ENCODE measurements around the gene PPT2. TPM values are rescaled to one million over a fixed set of nuclear protein-coding genes. Genes with fewer than 3 reads are reported as not detected.
"Not testable (repeated sequence)": the region's sequence is repeated elsewhere in the genome, so short reads cannot be mapped to it uniquely, and the experiment has no call there.

Gene PPT2
- total RNA-seq, 1 donor from 2014 or later = 55.1 TPM

DNA sequence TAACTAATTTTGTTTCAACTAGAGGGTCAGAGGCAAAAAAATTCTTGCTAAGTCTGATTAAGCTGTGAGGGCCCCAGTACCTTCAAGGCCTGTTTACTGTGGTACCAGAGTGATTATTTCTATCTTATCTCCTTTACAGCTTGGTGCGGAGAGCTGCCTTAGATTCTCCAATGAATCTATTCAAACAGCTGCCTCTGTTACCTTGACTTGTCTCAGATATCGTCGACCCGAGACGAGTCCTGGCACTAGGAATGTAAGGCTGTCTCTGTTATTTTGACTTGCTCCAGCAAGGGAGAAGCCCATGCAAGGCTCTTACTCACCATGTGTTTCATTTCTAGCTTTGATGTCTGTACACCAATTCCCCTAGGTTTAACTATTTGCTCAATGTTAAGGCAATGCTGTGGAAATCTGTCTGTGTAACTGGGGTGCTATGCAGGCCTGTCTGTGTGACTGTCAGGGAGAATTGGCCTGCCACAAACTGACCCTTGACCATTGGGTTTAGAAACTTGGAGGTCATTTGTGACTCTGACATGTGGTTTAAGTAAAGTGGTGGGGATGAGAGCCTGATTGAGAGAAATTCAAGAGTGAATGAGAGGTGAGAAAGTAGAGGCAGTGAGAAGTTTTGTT lies 13.4 kb upstream of the PPT2 start:
- H3K4me3 Mint-ChIP-seq (ENCODE audit: unreplicated experiment) = no peak overlapping the region
- H3K4me1 Mint-ChIP-seq (ENCODE audit: low read depth, unreplicated experiment) = no peaks in the 10 kb centered on the region
- H3K27me3 Mint-ChIP-seq (ENCODE audit: unreplicated experiment) = peaks cover 14% of the 10 kb centered on the region
- no peak overlapping the region for H3K27ac Mint-ChIP-seq (ENCODE audit: unreplicated experiment)
- TF ChIP-seq, protein P1, sequence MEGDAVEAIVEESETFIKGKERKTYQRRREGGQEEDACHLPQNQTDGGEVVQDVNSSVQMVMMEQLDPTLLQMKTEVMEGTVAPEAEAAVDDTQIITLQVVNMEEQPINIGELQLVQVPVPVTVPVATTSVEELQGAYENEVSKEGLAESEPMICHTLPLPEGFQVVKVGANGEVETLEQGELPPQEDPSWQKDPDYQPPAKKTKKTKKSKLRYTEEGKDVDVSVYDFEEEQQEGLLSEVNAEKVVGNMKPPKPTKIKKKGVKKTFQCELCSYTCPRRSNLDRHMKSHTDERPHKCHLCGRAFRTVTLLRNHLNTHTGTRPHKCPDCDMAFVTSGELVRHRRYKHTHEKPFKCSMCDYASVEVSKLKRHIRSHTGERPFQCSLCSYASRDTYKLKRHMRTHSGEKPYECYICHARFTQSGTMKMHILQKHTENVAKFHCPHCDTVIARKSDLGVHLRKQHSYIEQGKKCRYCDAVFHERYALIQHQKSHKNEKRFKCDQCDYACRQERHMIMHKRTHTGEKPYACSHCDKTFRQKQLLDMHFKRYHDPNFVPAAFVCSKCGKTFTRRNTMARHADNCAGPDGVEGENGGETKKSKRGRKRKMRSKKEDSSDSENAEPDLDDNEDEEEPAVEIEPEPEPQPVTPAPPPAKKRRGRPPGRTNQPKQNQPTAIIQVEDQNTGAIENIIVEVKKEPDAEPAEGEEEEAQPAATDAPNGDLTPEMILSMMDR (IDR thresholded peaks at IDR 0.05; ENCODE audit: partially characterized antibody, unreplicated experiment) = no peak
- DNase-seq = no peak
- no peaks in the 10 kb centered on the region for H3K9me3 Mint-ChIP-seq (ENCODE audit: unreplicated experiment)
- no peaks in the 10 kb centered on the region for H3K36me3 Mint-ChIP-seq (ENCODE audit: unreplicated experiment)

DNA sequence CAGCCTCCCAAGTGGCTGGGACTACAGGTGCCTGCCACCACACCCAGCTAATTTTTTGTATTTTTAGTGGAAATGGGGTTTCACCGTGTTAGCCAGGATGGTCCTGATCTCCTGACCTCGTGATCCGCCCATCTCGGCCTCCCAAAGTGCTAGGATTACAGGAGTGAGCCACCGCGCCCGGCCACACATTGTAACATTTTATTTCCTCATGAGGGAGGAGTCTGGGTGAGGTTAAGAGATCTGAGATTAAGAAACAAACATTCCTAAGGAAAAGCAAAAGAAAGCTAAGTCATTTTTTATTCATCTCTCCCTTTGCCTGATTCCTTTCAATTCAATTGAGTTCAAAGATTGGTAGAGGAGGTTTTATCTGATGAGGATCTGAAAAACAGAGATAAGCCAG lies 9.7 kb upstream of the PPT2 start:
- not testable (repeated sequence) for H3K4me3 Mint-ChIP-seq (ENCODE audit: unreplicated experiment); H3K4me1 Mint-ChIP-seq (ENCODE audit: low read depth, unreplicated experiment); DNase-seq; H3K27ac Mint-ChIP-seq (ENCODE audit: unreplicated experiment); H3K9me3 Mint-ChIP-seq (ENCODE audit: unreplicated experiment); H3K36me3 Mint-ChIP-seq (ENCODE audit: unreplicated experiment)
- peaks cover 22% of the 10 kb centered on the region for H3K27me3 Mint-ChIP-seq (ENCODE audit: unreplicated experiment)

DNA sequence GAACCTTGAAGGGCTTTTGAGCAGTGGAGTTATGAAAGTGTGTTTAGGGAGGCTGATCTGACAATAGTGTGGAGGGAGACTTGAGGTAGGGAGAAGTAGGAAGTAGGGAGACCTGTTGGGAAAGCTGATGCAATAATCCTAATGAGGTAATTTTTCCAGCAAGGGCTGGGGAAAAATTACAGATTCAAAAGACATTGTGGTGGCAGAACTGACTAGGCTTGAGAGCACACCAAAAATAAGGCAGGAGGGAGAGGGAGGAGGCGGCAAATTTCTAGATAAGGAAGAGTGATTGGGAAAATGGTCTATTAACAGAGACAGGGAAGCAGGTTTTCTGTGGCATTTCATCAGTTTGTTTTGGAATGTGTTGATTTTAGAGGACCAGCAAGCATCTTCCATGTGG lies 7.7 kb upstream of the PPT2 start:
- peak overlapping the region; percentile 17 for H3K4me3 Mint-ChIP-seq (ENCODE audit: unreplicated experiment)
- peak overlapping the region; percentile 19 for H3K27ac Mint-ChIP-seq (ENCODE audit: unreplicated experiment)
- peaks cover 29% of the 10 kb centered on the region for H3K27me3 Mint-ChIP-seq (ENCODE audit: unreplicated experiment)
- DNase-seq = no peak
- no peaks in the 10 kb centered on the region for H3K36me3 Mint-ChIP-seq (ENCODE audit: unreplicated experiment)
- H3K4me1 Mint-ChIP-seq (ENCODE audit: low read depth, unreplicated experiment) = peaks cover 14% of the 10 kb centered on the region
- TF ChIP-seq, protein P1 (IDR thresholded peaks at IDR 0.05; ENCODE audit: partially characterized antibody, unreplicated experiment) = no peak
- H3K9me3 Mint-ChIP-seq (ENCODE audit: unreplicated experiment) = peaks cover 9% of the 10 kb centered on the region

DNA sequence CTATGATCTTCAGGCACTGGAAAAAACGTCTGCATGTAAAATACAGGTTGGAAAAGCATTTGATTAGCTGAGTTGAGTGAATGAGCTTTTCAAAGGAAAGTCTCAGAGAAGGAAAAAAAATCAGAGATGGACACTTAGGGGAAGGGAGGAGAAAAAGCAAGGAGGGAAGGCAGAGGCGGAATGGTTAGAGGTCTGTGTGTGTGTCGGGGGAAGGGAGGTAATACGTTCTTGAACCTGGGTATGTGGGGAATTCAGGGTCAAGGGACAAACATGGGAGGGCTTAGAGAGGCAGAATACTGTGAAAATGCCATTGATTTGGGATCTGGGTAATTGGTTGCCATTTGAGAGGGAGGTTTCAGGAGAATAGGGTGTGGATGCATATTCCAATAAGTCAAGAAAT lies 7.3 kb upstream of the PPT2 start:
- no peak for DNase-seq
- no peak overlapping the region for H3K27ac Mint-ChIP-seq (ENCODE audit: unreplicated experiment)
- H3K27me3 Mint-ChIP-seq (ENCODE audit: unreplicated experiment) = peaks cover 27% of the 10 kb centered on the region
- no peaks in the 10 kb centered on the region for H3K36me3 Mint-ChIP-seq (ENCODE audit: unreplicated experiment)
- peaks cover 14% of the 10 kb centered on the region for H3K4me1 Mint-ChIP-seq (ENCODE audit: low read depth, unreplicated experiment)
- no peak overlapping the region for H3K4me3 Mint-ChIP-seq (ENCODE audit: unreplicated experiment)
- H3K9me3 Mint-ChIP-seq (ENCODE audit: unreplicated experiment) = peaks cover 11% of the 10 kb centered on the region
- TF ChIP-seq, protein P1 (IDR thresholded peaks at IDR 0.05; ENCODE audit: partially characterized antibody, unreplicated experiment) = no peak

DNA sequence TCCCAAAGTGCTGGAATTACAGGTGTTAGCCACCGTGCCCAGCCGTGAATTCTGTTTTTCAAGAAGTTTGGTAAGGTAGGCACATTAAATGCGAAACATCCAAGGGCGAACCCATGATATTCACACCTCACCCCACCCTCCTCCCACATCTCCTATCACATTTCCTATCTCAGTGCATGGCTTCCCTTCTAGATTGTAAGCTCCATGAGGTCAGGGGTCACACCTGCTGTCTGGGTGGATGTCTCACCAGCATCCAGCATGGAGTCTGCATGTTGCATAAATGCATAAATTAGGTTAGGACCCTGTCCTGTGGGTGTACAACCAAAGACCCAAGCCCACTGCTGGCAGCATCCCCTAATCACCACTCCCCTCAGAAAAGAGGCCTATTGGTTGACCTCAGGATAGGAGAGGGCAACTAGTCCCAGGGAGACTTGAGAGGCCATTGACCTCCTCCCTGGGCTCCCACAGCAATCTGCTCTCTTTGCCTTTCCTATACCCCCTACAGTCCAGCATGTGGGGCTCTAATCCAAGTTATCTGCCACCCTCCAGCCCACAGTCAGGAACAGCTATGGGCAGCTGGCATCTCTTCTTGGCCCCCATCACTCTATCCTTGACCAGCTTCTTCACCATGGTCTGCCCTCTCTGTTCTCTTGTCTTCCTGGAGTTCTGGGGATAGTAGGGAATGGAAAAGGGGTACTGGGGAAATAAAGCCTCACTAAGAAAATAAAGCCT lies 6.4 kb upstream of the PPT2 start:
- no peak for DNase-seq
- peaks cover 24% of the 10 kb centered on the region for H3K27me3 Mint-ChIP-seq (ENCODE audit: unreplicated experiment)
- H3K4me1 Mint-ChIP-seq (ENCODE audit: low read depth, unreplicated experiment) = peaks cover 20% of the 10 kb centered on the region
- TF ChIP-seq, protein P1 (IDR thresholded peaks at IDR 0.05; ENCODE audit: partially characterized antibody, unreplicated experiment) = no peak
- no peak overlapping the region for H3K27ac Mint-ChIP-seq (ENCODE audit: unreplicated experiment)
- peaks cover 11% of the 10 kb centered on the region for H3K9me3 Mint-ChIP-seq (ENCODE audit: unreplicated experiment)
- no peak overlapping the region for H3K4me3 Mint-ChIP-seq (ENCODE audit: unreplicated experiment)
- no peaks in the 10 kb centered on the region for H3K36me3 Mint-ChIP-seq (ENCODE audit: unreplicated experiment)

Measured in glutamatergic neuron (in vitro differentiated cells).